H1 (cell line): ENCODE results near the gene BEST3. TPM values are rescaled to one million over a fixed set of nuclear protein-coding genes. Genes with fewer than 3 reads are reported as not detected.

Experiments used
- CBX5 ChIP-seq: fragments of 300-800, 300-1000 bp; sonication (generic); IDR thresholded peaks from 2 replicates; pipeline ENCODE4 v1.7.1; 2016; ENCODE audit warnings: antibody characterized with exemption, low read length, low read depth
- EP300 ChIP-seq, 2 experiments: IDR thresholded peaks; 1 replicate in 1 of 2; 2 replicates in 1 of 2; pipeline ENCODE4 v1.6.1; 2011 to 2012; ENCODE audit warnings: low read depth in 2 of 2, low read length in 2 of 2, mild to moderate bottlenecking in 2 of 2, borderline replicate concordance in 1 of 2, inconsistent platforms in 1 of 2, moderate library complexity in 1 of 2
- RFX5 ChIP-seq: IDR thresholded peaks from 2 replicates; pipeline ENCODE4 v1.6.1; 2011; ENCODE audit warnings: low read depth, low read length, improper control_type of control experiment, borderline replicate concordance
- TAF7 ChIP-seq: optimal IDR thresholded peaks from 2 replicates; pipeline ENCODE3; 2011; ENCODE audit warnings: low read depth, mild to moderate bottlenecking, inconsistent platforms, low read length, moderate library complexity, borderline replicate concordance
- polyA plus RNA-seq, 7 experiments: library from polyadenylated mRNA; depleted of rRNA in 3 of 7; stranded (reverse) in 5 of 7; unstranded in 2 of 7; fragments of >200 nt in 5 of 7; fragments of 200-250 nt in 2 of 7; gene quantifications; 1 replicate in 5 of 7; 2 replicates in 1 of 7; 4 replicates in 1 of 7; pipeline versions ENCODE4 v1.2.1 to v1.2.3, GENCODE V29; 2011 to 2013; ENCODE audit warnings: missing spikeins in 2 of 7, mixed read lengths in 2 of 7
- total RNA-seq: library from RNA; stranded (reverse); fragmentation: NEBNext Ultra II Directional; extraction: Animal tissue kit (Norgen Biotek cat#: 25700); gene quantifications from 2 replicates; pipeline ENCODE4 v1.2.1, GENCODE V29; 2021
- TF ChIP-seq, protein P1 (sequence below), 3 experiments: IDR thresholded peaks; 1 replicate in 2 of 3; 2 replicates in 1 of 3; pipeline versions ENCODE4 v1.5.1 to v1.6.1; 2011; ENCODE audit warnings: low read length in 3 of 3, mild to moderate bottlenecking in 3 of 3, inconsistent platforms in 2 of 3, low read depth in 1 of 3, moderate library complexity in 1 of 3; ENCODE audit not compliant: insufficient read depth in 1 of 3; ENCODE audit errors: control extremely low read depth in 1 of 3

Gene BEST3
- total and polyA plus RNA-seq, 2 of the 8 experiments (the other 6 are each of a cell fraction or from before 2014, with no cell fraction given): 0.17 TPM; not detected in 1

DNA sequence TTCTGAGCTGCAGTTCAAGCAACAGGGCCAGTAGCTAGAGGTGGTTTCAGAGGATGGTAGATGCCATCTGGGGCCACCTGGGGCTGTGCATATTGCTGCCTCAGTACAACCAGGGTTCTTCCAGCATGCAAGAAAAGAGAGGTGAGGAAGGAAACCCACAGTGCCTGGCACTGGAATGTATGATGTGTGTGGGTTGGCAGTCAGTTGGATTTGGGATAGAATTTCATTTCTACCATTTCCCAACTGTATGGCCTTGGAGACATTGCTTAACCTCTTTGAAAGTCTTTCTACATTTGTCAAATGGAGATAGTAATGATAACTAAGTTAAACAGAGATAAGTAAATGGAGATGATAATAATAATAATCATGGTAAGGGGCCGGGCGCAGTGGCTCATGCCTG, 78.2 kb downstream of the BEST3 start (continued):
- TF ChIP-seq, protein P1, sequence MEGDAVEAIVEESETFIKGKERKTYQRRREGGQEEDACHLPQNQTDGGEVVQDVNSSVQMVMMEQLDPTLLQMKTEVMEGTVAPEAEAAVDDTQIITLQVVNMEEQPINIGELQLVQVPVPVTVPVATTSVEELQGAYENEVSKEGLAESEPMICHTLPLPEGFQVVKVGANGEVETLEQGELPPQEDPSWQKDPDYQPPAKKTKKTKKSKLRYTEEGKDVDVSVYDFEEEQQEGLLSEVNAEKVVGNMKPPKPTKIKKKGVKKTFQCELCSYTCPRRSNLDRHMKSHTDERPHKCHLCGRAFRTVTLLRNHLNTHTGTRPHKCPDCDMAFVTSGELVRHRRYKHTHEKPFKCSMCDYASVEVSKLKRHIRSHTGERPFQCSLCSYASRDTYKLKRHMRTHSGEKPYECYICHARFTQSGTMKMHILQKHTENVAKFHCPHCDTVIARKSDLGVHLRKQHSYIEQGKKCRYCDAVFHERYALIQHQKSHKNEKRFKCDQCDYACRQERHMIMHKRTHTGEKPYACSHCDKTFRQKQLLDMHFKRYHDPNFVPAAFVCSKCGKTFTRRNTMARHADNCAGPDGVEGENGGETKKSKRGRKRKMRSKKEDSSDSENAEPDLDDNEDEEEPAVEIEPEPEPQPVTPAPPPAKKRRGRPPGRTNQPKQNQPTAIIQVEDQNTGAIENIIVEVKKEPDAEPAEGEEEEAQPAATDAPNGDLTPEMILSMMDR (IDR thresholded peaks at IDR 0.05; ENCODE audit: control extremely low read depth in 1 of 3, insufficient read depth in 1 of 3, low read depth in 1 of 3, low read length in 3 of 3): no peak
- TF ChIP-seq EP300 (IDR thresholded peaks at IDR 0.05; ENCODE audit: borderline replicate concordance in 1 of 2, low read depth in 2 of 2, low read length in 2 of 2): no peak
- TF ChIP-seq CBX5: no peak
- TF ChIP-seq RFX5: no peak
- no peak for TF ChIP-seq TAF7
